NCI-H1092 (cell line): ENCODE data around the gene CAMK2N1.
A peak's percentile ranks its signal among the peaks of the same experiment; 100 is the strongest.

ENCODE experiments used
- DNase-seq: peaks from one replicate; lab custom pipeline; 2025; lab: John Stamatoyannopoulos, UW

Gene CAMK2N1

GRCh38 chr1:20443703-20444586 is 42.1 kb downstream of the CAMK2N1 start:
- DNase-seq = no peak

- DNase-seq = no peak
Measured at GRCh38 chr1:20442920-20443625, 42.9 kb downstream of the CAMK2N1 start.

GRCh38 chr1:20440785-20441200 is 45.2 kb downstream of the CAMK2N1 start:
- DNase-seq = peak; percentile 27

- no peak for DNase-seq
Measured at GRCh38 chr1:20439282-20439681, 46.7 kb downstream of the CAMK2N1 start.

- DNase-seq = no peak
Measured at GRCh38 chr1:20437640-20438039, 48.4 kb downstream of the CAMK2N1 start.

GRCh38 chr1:20432891-20433290 is 53.1 kb downstream of the CAMK2N1 start:
- DNase-seq = no peak
